SK-N-SH treated with all-trans-retinoic acid at 6 μM for 48 hours (cell line): ENCODE measurements around the gene RBMS3.

ENCODE experiments used
- CSDC2 ChIP-seq: fragments of 250-450 bp; sonication (Bioruptor Pico); IDR thresholded peaks from 2 replicates; pipeline ENCODE4 v1.5.0; 2020; ENCODE audit warnings: mild to moderate bottlenecking, moderate library complexity
- ESRRG ChIP-seq: fragments of 250-450 bp; sonication (Bioruptor Pico); IDR thresholded peaks from 2 replicates; pipeline ENCODE4 v1.6.1; 2021; ENCODE audit warnings: mild to moderate bottlenecking
- TOX ChIP-seq: fragments of 250-450 bp; sonication (Bioruptor Pico); IDR thresholded peaks from 2 replicates; pipeline ENCODE4 v1.8.0; 2021; ENCODE audit warnings: mild to moderate bottlenecking, moderate library complexity, borderline replicate concordance
- ZNF70 ChIP-seq: fragments of 450-650 bp; formaldehyde crosslinking; IDR thresholded peaks from 2 replicates; pipeline ENCODE4 v1.5.0; 2020; ENCODE audit warnings: mild to moderate bottlenecking, moderate library complexity
- TF ChIP-seq, protein P1 (sequence below): fragments of 250-450 bp; sonication (Bioruptor Pico); IDR thresholded peaks from 2 replicates; pipeline ENCODE4 v1.5.0; 2020; ENCODE audit warnings: mild to moderate bottlenecking, moderate library complexity

DNA sequence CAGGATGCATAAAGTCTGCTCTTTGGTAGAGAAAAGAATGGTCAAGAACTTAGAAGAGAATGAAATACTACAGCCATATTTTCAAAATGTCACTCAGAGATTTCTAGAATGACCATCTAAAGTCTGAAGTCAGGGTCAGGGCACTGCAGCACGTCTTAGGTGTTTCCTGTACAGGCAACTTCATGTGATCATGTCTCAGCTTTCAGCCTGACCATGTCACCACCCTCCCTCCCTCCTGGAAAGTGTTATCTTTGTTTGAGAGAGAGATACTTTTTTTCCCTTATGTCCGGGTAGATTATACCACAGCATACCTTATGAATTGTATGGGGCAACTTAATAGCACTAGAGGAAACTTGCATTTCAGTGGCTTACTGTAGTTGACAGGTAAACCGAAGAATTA lies 767.6 kb downstream of the RBMS3 start:
- TF ChIP-seq ESRRG (CRISPR knock-in tag) = no peak
- no peak for TF ChIP-seq CSDC2
- TF ChIP-seq, protein P1, sequence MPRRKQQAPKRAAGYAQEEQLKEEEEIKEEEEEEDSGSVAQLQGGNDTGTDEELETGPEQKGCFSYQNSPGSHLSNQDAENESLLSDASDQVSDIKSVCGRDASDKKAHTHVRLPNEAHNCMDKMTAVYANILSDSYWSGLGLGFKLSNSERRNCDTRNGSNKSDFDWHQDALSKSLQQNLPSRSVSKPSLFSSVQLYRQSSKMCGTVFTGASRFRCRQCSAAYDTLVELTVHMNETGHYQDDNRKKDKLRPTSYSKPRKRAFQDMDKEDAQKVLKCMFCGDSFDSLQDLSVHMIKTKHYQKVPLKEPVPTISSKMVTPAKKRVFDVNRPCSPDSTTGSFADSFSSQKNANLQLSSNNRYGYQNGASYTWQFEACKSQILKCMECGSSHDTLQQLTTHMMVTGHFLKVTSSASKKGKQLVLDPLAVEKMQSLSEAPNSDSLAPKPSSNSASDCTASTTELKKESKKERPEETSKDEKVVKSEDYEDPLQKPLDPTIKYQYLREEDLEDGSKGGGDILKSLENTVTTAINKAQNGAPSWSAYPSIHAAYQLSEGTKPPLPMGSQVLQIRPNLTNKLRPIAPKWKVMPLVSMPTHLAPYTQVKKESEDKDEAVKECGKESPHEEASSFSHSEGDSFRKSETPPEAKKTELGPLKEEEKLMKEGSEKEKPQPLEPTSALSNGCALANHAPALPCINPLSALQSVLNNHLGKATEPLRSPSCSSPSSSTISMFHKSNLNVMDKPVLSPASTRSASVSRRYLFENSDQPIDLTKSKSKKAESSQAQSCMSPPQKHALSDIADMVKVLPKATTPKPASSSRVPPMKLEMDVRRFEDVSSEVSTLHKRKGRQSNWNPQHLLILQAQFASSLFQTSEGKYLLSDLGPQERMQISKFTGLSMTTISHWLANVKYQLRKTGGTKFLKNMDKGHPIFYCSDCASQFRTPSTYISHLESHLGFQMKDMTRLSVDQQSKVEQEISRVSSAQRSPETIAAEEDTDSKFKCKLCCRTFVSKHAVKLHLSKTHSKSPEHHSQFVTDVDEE (CRISPR knock-in tag) = no peak
- no peak for TF ChIP-seq ZNF70 (CRISPR knock-in tag)
- TF ChIP-seq TOX (CRISPR knock-in tag) = no peak
